K562 (cell line): ENCODE measurements around the gene PATL1. TPM values are rescaled to one million over a fixed set of nuclear protein-coding genes. Genes with fewer than 3 reads are reported as not detected.

Experiments
- BRCA1 ChIP-seq, 2 experiments: fragments of 450-650 bp in 1 of 2; sonication (generic) in 1 of 2; formaldehyde crosslinking in 1 of 2; IDR thresholded peaks; 2 replicates each; pipeline versions ENCODE4 v1.5.0 to v1.6.1; 2017 to 2020; ENCODE audit warnings: mild to moderate bottlenecking in 1 of 2, missing genetic modification reagents in 1 of 2
- CHAMP1 ChIP-seq: fragments of 450-650 bp; IDR thresholded peaks from 2 replicates; pipeline ENCODE4 v1.6.1; 2016; ENCODE audit warnings: mild to moderate bottlenecking
- GMEB1 ChIP-seq: fragments of 250-450 bp; sonication (Bioruptor Pico); IDR thresholded peaks from 2 replicates; pipeline ENCODE4 v1.4.0; 2020; ENCODE audit warnings: mild to moderate bottlenecking
- HNRNPK ChIP-seq: fragments of 200-400 bp; formaldehyde crosslinking; IDR thresholded peaks from one replicate; pipeline ENCODE4 v1.6.1; 2018; ENCODE audit warnings: mild to moderate bottlenecking, low read depth, low read length; ENCODE audit not compliant: poor library complexity, severe bottlenecking
- KDM2B ChIP-seq: fragments of 250-450 bp; sonication (Bioruptor Pico); IDR thresholded peaks from 2 replicates; pipeline ENCODE4 v1.8.0; 2021; ENCODE audit warnings: mild to moderate bottlenecking, moderate library complexity
- SMAD1 ChIP-seq: fragments of 150-350 bp; IDR thresholded peaks from 2 replicates; pipeline ENCODE4 v1.6.1; 2014; ENCODE audit warnings: low read length, low read depth; ENCODE audit not compliant: partially characterized antibody
- SRSF9 ChIP-seq: fragments of 200-400 bp; formaldehyde crosslinking; IDR thresholded peaks from 2 replicates; pipeline ENCODE4 v1.6.1; 2017; ENCODE audit warnings: low read depth, low read length, borderline replicate concordance
- ZNF408 ChIP-seq: fragments of 250-450 bp; sonication (Bioruptor Pico); IDR thresholded peaks from 2 replicates; pipeline ENCODE4 v1.4.0; 2020; ENCODE audit warnings: low read depth, mild to moderate bottlenecking, moderate library complexity
- polyA plus RNA-seq, 8 experiments: library from polyadenylated mRNA; depleted of rRNA in 4 of 8; stranded (reverse) in 5 of 8; unstranded in 3 of 8; fragments of >200 nt; fragmentation: Nextera tagmentation in 2 of 8; fragmentation: Illumina TruSeq in 1 of 8; extraction: Ambion mirVana in 2 of 8; extraction: Trizol in 1 of 8; gene quantifications; 2 replicates each; pipeline versions ENCODE4 v1.2.1 to v1.2.3, GENCODE V29; 2011 to 2014; ENCODE audit warnings: inconsistent platforms in 1 of 8, missing spikeins in 1 of 8
- total RNA-seq, 7 experiments: library from RNA; depleted of rRNA in 6 of 7; stranded (reverse); fragments of >200 nt in 6 of 7; fragmentation: Illumina TruSeq in 2 of 7; extraction: Trizol in 2 of 7; gene quantifications; 2 replicates each; pipeline versions ENCODE4 v1.2.1 to v1.2.3, GENCODE V29; 2011 to 2021; ENCODE audit warnings: low replicate concordance in 1 of 7
- TF ChIP-seq, protein P1 (sequence below): fragments of 250-450 bp; sonication (Bioruptor Pico); IDR thresholded peaks from 2 replicates; pipeline ENCODE4 v1.8.0; 2021; ENCODE audit warnings: moderate library complexity, mild to moderate bottlenecking, inconsistent platforms
- TF ChIP-seq, protein P2 (sequence below): fragments of 450-650 bp; IDR thresholded peaks from 2 replicates; pipeline ENCODE4 v1.6.1; 2016; ENCODE audit warnings: antibody characterized with exemption
- TF ChIP-seq, protein P3 (sequence below): fragments of 450-650 bp; formaldehyde crosslinking; IDR thresholded peaks from 2 replicates; pipeline ENCODE4 v1.4.0; 2022; ENCODE audit warnings: missing genetic modification characterization

Gene PATL1
- total and polyA plus RNA-seq, 9 of the 15 experiments (the other 6 are each of a cell fraction or from before 2014, with no cell fraction given) = 3.2 to 48.0 (median 16.4) TPM

DNA sequence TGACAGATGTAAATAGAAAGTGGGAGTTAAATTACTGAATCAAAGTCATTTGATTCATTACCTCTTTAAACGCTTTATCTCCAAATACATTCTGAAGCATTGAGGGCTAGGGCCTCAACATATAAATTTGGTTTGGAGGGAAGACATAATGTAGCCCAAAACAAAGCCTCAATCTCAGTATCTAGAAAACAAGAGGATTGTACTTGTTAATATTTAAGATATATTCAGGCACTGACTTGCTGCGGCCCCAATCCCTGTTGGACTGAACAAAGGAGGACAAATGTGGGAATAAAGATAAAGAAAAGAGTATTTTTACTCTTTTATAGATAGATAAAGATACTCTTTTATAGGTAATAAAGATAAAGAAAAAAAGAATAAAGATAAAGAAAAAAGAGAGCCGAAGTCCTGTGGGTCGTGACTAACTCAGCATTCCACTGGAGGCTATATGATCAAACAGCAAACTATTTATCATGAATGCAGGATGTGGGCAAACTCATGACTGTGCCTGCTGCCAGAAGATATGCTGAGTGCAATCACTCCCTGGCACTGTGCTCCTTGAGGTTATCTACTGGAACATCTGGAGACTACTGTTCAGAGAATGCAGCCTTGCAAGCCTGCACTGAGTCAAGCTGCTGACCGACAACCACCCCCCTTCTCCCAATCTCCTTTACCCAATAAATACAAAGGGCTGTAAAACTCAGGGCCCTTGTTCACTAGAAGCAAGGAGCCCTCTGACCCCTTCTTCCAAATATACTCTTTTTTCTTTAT, 37.9 kb upstream of the PATL1 start (continued):
- TF ChIP-seq CHAMP1 (peak; percentile 95), GMEB1 (CRISPR knock-in tag) (no peak), SMAD1 (peak; percentile 75), BRCA1 (IDR thresholded peaks at IDR 0.05) (no peak), BRCA1 (CRISPR knock-in tag; IDR thresholded peaks at IDR 0.05) (no peak), SRSF9 (no peak), ZNF408 (CRISPR knock-in tag) (no peak), HNRNPK (no peak), KDM2B (CRISPR knock-in tag) (no peak)
- TF ChIP-seq, protein P1, sequence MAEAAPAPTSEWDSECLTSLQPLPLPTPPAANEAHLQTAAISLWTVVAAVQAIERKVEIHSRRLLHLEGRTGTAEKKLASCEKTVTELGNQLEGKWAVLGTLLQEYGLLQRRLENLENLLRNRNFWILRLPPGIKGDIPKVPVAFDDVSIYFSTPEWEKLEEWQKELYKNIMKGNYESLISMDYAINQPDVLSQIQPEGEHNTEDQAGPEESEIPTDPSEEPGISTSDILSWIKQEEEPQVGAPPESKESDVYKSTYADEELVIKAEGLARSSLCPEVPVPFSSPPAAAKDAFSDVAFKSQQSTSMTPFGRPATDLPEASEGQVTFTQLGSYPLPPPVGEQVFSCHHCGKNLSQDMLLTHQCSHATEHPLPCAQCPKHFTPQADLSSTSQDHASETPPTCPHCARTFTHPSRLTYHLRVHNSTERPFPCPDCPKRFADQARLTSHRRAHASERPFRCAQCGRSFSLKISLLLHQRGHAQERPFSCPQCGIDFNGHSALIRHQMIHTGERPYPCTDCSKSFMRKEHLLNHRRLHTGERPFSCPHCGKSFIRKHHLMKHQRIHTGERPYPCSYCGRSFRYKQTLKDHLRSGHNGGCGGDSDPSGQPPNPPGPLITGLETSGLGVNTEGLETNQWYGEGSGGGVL (CRISPR knock-in tag) = no peak
- TF ChIP-seq, protein P2, sequence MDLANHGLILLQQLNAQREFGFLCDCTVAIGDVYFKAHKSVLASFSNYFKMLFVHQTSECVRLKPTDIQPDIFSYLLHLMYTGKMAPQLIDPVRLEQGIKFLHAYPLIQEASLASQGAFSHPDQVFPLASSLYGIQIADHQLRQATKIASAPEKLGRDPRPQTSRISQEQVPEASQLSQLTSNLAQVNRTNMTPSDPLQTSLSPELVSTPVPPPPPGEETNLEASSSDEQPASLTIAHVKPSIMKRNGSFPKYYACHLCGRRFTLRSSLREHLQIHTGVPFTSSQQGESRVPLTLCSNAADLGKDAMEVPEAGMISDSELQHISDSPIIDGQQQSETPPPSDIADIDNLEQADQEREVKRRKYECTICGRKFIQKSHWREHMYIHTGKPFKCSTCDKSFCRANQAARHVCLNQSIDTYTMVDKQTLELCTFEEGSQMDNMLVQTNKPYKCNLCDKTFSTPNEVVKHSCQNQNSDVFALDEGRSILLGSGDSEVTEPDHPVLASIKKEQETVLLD = no peak
- TF ChIP-seq, protein P3, sequence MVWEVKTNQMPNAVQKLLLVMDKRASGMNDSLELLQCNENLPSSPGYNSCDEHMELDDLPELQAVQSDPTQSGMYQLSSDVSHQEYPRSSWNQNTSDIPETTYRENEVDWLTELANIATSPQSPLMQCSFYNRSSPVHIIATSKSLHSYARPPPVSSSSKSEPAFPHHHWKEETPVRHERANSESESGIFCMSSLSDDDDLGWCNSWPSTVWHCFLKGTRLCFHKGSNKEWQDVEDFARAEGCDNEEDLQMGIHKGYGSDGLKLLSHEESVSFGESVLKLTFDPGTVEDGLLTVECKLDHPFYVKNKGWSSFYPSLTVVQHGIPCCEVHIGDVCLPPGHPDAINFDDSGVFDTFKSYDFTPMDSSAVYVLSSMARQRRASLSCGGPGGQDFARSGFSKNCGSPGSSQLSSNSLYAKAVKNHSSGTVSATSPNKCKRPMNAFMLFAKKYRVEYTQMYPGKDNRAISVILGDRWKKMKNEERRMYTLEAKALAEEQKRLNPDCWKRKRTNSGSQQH (CRISPR knock-in tag) = no peak
